Measurements from ENCODE around the gene SDSL. TPM values are rescaled to one million over a fixed set of nuclear protein-coding genes. Genes with fewer than 3 reads are reported as not detected.

The SDSL gene
- total RNA-seq, 3 donors from 2014 or later (not counting 1 experiment from before 2014, with no cell fraction given), result 1.0 to 7.5 (median 3.7) TPM

DNA sequence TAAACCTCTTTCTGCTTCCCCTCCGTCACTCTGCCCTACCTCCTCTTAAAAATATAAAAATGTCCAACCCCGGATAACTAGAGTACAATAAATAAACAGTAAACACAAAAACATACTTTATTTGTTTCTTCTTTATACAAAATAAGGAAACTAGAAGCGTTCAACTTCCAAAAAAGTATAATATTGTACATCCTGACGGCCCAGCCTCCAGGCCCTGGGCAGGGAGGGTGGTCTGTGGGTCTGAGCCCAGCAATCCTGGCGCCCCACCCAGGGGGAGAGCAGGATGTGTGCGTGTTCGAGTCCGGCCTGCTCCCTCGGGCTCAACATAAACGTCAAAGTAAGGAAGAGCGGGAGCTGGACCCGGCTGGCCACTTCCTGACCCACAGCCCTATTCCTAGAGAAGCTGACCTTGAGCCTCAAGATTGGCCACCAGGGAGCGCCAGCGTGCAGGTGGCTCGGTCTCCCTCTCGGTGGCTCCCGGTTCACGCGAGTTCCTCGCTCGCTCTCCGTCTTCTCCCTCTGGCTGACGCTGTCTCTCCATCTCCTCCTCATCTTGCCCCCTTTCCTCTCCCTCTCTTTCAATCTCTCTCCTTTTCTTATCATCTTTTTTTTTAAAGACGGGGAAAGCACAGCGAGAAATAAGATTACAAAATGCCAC, 40.1 kb downstream of the SDSL start:
- peaks cover 40% of the 10 kb centered on the region for H3K27me3 ChIP-seq (ENCODE audit: control insufficient read depth, insufficient read depth, low read length)
- WGBS (ENCODE audit: insufficient coverage), result 12% methylated on average over 24 of the region's 25 CpGs
- Mint-ChIP-seq H3K9me3 (no peaks in the 10 kb centered on the region), H3K4me1 (peaks cover 11 to 19% of the 10 kb centered on the region in 2 donors), H3K27me3 (ENCODE audit: low read depth in 2 of 2) (peaks cover 61 to 66% of the 10 kb centered on the region in 2 donors), H3K4me3 (peak overlapping the region; percentile 81), H3K36me3 (no peaks in the 10 kb centered on the region), H3K27ac (no peak overlapping the region)
- TF ChIP-seq, protein P1, sequence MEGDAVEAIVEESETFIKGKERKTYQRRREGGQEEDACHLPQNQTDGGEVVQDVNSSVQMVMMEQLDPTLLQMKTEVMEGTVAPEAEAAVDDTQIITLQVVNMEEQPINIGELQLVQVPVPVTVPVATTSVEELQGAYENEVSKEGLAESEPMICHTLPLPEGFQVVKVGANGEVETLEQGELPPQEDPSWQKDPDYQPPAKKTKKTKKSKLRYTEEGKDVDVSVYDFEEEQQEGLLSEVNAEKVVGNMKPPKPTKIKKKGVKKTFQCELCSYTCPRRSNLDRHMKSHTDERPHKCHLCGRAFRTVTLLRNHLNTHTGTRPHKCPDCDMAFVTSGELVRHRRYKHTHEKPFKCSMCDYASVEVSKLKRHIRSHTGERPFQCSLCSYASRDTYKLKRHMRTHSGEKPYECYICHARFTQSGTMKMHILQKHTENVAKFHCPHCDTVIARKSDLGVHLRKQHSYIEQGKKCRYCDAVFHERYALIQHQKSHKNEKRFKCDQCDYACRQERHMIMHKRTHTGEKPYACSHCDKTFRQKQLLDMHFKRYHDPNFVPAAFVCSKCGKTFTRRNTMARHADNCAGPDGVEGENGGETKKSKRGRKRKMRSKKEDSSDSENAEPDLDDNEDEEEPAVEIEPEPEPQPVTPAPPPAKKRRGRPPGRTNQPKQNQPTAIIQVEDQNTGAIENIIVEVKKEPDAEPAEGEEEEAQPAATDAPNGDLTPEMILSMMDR (IDR thresholded peaks at IDR 0.05), result peak; percentile 75
- no peaks in the 10 kb centered on the region for H3K36me3 ChIP-seq (ENCODE audit: control insufficient read depth, insufficient read depth, low read length)
- intact Hi-C loops (cut with micrococcal nuclease), result no loop called here
- H3K4me3 ChIP-seq (ENCODE audit: low read length), result no peak overlapping the region
- peaks cover 25% of the 10 kb centered on the region for H3K4me1 ChIP-seq (ENCODE audit: control insufficient read depth, insufficient read depth, low read length)
- H3K9me3 ChIP-seq (ENCODE audit: control insufficient read depth, insufficient read depth, low read length), result no peaks in the 10 kb centered on the region
- ATAC-seq (peak; percentile 59 to 84 (median 65)), DNase-seq (peak; percentile 64 to 80)
- H3K27ac ChIP-seq (ENCODE audit: low read length), result no peak overlapping the region

DNA sequence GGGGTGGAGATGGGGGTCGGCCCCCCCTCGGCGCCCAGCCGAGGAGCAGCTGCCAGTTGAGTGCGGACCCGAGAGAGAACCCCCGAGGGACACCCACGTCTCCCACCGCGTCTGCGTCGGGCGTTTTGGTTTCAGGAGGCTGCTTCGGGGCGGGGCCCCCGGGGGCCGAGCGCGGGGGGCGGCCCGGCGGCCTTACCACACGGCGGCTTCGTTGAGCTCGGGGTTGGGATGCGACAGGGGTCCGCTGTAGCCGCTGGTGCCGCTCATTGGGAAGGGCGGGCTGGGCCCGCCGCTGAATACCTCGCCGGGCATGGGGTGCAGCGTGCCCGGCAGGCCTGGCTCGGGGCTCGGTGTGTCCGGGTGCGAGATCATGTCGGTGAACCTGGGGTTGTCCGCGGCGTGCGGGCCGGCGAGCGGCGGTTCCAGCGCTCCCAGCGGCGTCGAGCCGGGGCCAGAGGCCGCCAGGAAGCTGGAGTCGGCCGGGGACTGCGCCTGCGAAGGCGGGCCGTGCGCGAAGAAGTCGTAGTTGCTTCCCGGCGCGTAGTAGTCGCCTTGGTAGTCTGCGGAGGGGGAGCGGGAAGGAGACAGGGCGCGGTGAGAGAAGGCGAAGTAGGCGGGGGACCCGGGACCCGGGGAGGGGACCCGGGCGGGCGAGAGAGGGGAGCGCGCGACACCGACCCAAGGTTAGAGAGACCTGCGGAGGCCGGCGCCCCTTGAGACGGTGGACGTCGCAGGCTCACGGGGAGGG, 41.0 kb downstream of the SDSL start:
- H3K27me3 Mint-ChIP-seq (ENCODE audit: low read depth in 2 of 2), result peaks cover 64% of the 10 kb centered on the region in 2 donors
- H3K4me3 Mint-ChIP-seq, result peak overlapping the region; percentile 7
- intact Hi-C loops (cut with micrococcal nuclease), result no loop called here
- Histone ChIP-seq H3K36me3 (ENCODE audit: control insufficient read depth, insufficient read depth, low read length) (no peaks in the 10 kb centered on the region), H3K9me3 (ENCODE audit: control insufficient read depth, insufficient read depth, low read length) (no peaks in the 10 kb centered on the region), H3K4me1 (ENCODE audit: control insufficient read depth, insufficient read depth, low read length) (peaks cover 32% of the 10 kb centered on the region), H3K27me3 (ENCODE audit: control insufficient read depth, insufficient read depth, low read length) (peaks cover 47% of the 10 kb centered on the region), H3K4me3 (ENCODE audit: low read length) (no peak overlapping the region), H3K27ac (ENCODE audit: low read length) (no peak overlapping the region)
- ATAC-seq, result peak in 1 of 3 donors; percentile 21
- no peak overlapping the region for H3K27ac Mint-ChIP-seq
- 4% methylated on average over 91 of the region's 91 CpGs for WGBS (ENCODE audit: insufficient coverage)
- no peaks in the 10 kb centered on the region for H3K9me3 Mint-ChIP-seq
- TF ChIP-seq, protein P1 (IDR thresholded peaks at IDR 0.05), result no peak
- H3K4me1 Mint-ChIP-seq, result peaks cover 11 to 19% of the 10 kb centered on the region in 2 donors
- no peaks in the 10 kb centered on the region for H3K36me3 Mint-ChIP-seq
- peak in 1 of 2 donors; percentile 13 for DNase-seq

DNA sequence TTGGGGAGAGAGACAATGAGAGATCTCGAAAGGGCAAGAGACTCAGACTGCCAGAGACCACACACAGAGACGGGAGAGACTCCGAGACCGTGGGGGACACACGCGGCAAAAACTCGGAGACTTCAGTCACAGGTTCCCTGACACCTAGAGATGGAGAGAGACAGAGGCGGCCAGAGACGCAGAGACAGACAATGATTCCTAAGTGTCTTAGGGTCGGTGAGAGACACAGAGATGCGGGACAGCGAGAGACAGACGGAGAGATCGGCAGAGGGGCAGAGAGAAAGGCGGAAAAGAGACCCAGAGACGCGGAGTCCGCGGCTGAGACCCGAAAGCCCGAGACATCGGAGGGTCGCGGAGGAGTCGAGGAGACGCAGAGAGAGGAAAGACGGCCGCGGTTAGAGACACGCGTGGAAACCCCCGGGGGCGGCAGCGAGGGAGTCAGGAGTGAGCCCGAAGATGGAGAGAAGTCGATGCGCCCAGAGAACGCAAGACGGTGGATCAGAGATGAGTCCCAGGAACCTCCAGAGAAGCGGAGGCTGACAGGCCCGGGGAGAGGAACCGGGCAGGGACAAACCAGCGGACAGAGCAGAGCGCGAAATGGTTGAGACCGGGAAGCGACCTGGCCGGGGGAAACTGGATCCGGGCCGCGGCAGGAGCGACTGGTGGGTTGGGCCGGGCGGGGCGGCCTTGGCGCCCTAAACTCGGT, 41.7 kb downstream of the SDSL start:
- no peaks in the 10 kb centered on the region for H3K9me3 Mint-ChIP-seq
- Histone ChIP-seq H3K27me3 (ENCODE audit: control insufficient read depth, insufficient read depth, low read length) (peaks cover 54% of the 10 kb centered on the region), H3K4me1 (ENCODE audit: control insufficient read depth, insufficient read depth, low read length) (peaks cover 32% of the 10 kb centered on the region), H3K9me3 (ENCODE audit: control insufficient read depth, insufficient read depth, low read length) (no peaks in the 10 kb centered on the region), H3K36me3 (ENCODE audit: control insufficient read depth, insufficient read depth, low read length) (no peaks in the 10 kb centered on the region), H3K4me3 (ENCODE audit: low read length) (no peak overlapping the region), H3K27ac (ENCODE audit: low read length) (no peak overlapping the region)
- TF ChIP-seq, protein P1 (IDR thresholded peaks at IDR 0.05), result no peak
- H3K27ac Mint-ChIP-seq, result peak overlapping the region in 1 of 2 donors; percentile 9
- ATAC-seq, result no peak
- no peak for DNase-seq
- peaks cover 62 to 65% of the 10 kb centered on the region in 2 donors for H3K27me3 Mint-ChIP-seq (ENCODE audit: low read depth in 2 of 2)
- H3K4me1 Mint-ChIP-seq, result peaks cover 11 to 19% of the 10 kb centered on the region in 2 donors
- no peaks in the 10 kb centered on the region for H3K36me3 Mint-ChIP-seq
- WGBS (ENCODE audit: insufficient coverage), result 6% methylated on average over 57 of the region's 57 CpGs
- peak overlapping the region; percentile 7 for H3K4me3 Mint-ChIP-seq
- intact Hi-C loops (cut with micrococcal nuclease), result no loop called here
